Neural cell (in vitro differentiated cells): ENCODE results near the gene POLN.

Source experiments
- CTCF ChIP-seq: fragments of 450-650 bp; IDR thresholded peaks from 2 replicates; pipeline ENCODE4 v1.5.1; 2014; ENCODE audit warnings: antibody characterized with exemption, mild to moderate bottlenecking, moderate library complexity; ENCODE audit not compliant: poor library complexity, severe bottlenecking
- EP300 ChIP-seq: fragments of 450-650 bp; conservative IDR thresholded peaks from 2 replicates; pipeline ENCODE4 v1.6.1; 2014; ENCODE audit warnings: antibody characterized with exemption, mild to moderate bottlenecking, moderate library complexity; ENCODE audit not compliant: poor library complexity, severe bottlenecking
- EZH2 ChIP-seq: fragments of 200-600, 300-800 bp; shearing (Covaris generic), sonication (generic); IDR thresholded peaks from 2 replicates; pipeline ENCODE4 v1.6.1; 2014; ENCODE audit warnings: antibody characterized with exemption, low read length, borderline replicate concordance, mild to moderate bottlenecking; ENCODE audit not compliant: insufficient read depth, poor library complexity, severe bottlenecking
- POLR2AphosphoS5 ChIP-seq: IDR thresholded peaks from 2 replicates; pipeline ENCODE4 v1.6.1; 2012
- TF ChIP-seq, protein P1 (sequence below): IDR thresholded peaks from 2 replicates; pipeline ENCODE4 v1.6.1; 2012; ENCODE audit warnings: borderline replicate concordance

GRCh38 chr4:2069161-2069971, 172.6 kb downstream of the POLN start:
- no peak for TF ChIP-seq CTCF
- TF ChIP-seq POLR2AphosphoS5: no peak
- TF ChIP-seq, protein P1, sequence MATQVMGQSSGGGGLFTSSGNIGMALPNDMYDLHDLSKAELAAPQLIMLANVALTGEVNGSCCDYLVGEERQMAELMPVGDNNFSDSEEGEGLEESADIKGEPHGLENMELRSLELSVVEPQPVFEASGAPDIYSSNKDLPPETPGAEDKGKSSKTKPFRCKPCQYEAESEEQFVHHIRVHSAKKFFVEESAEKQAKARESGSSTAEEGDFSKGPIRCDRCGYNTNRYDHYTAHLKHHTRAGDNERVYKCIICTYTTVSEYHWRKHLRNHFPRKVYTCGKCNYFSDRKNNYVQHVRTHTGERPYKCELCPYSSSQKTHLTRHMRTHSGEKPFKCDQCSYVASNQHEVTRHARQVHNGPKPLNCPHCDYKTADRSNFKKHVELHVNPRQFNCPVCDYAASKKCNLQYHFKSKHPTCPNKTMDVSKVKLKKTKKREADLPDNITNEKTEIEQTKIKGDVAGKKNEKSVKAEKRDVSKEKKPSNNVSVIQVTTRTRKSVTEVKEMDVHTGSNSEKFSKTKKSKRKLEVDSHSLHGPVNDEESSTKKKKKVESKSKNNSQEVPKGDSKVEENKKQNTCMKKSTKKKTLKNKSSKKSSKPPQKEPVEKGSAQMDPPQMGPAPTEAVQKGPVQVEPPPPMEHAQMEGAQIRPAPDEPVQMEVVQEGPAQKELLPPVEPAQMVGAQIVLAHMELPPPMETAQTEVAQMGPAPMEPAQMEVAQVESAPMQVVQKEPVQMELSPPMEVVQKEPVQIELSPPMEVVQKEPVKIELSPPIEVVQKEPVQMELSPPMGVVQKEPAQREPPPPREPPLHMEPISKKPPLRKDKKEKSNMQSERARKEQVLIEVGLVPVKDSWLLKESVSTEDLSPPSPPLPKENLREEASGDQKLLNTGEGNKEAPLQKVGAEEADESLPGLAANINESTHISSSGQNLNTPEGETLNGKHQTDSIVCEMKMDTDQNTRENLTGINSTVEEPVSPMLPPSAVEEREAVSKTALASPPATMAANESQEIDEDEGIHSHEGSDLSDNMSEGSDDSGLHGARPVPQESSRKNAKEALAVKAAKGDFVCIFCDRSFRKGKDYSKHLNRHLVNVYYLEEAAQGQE: no peak
- TF ChIP-seq EZH2: no peak
- TF ChIP-seq EP300: no peak
